Neural crest cell (in vitro differentiated cells): ENCODE results near the gene GMIP. TPM values are rescaled to one million over a fixed set of nuclear protein-coding genes. Genes with fewer than 3 reads are reported as not detected.

Experiments used
- DNase-seq: peaks from one replicate; pipeline ENCODE4 v3.0.0; 2021; ENCODE audit warnings: low read depth, mixed read lengths, low spot score
- H3K27ac Mint-ChIP-seq: one replicate; pipeline ENCODE4 v1.8.0; 2021; ENCODE audit warnings: mild to moderate bottlenecking, mixed read lengths; ENCODE audit not compliant: unreplicated experiment
- H3K27me3 Mint-ChIP-seq: 2 replicates; pipeline ENCODE4 v1.8.0; 2021; ENCODE audit warnings: low read depth, mild to moderate bottlenecking, mixed read lengths
- H3K36me3 Mint-ChIP-seq: 2 replicates; pipeline ENCODE4 v1.8.0; 2021; ENCODE audit warnings: low read depth, mild to moderate bottlenecking, mixed read lengths
- H3K4me1 Mint-ChIP-seq: 2 replicates; pipeline ENCODE4 v1.8.0; 2021; ENCODE audit warnings: mixed read lengths
- H3K4me3 Mint-ChIP-seq: one replicate; pipeline ENCODE4 v1.8.0; 2021; ENCODE audit warnings: mild to moderate bottlenecking, mixed read lengths
- H3K9me3 Mint-ChIP-seq: 2 replicates; pipeline ENCODE4 v1.8.0; 2021; ENCODE audit warnings: mixed read lengths
- total RNA-seq: library from RNA; stranded (reverse); gene quantifications from 2 replicates; pipeline ENCODE4 v1.2.1, GENCODE V29; 2021
- TF ChIP-seq, protein P1 (sequence below): fragments of 200-600 bp; sonication (generic); conservative IDR thresholded peaks from 2 replicates; pipeline ENCODE4 v1.5.0; 2021; ENCODE audit warnings: antibody characterized with exemption, mild to moderate bottlenecking

Gene GMIP
- total RNA-seq, 1 donor from 2014 or later: 25.1 TPM

DNA sequence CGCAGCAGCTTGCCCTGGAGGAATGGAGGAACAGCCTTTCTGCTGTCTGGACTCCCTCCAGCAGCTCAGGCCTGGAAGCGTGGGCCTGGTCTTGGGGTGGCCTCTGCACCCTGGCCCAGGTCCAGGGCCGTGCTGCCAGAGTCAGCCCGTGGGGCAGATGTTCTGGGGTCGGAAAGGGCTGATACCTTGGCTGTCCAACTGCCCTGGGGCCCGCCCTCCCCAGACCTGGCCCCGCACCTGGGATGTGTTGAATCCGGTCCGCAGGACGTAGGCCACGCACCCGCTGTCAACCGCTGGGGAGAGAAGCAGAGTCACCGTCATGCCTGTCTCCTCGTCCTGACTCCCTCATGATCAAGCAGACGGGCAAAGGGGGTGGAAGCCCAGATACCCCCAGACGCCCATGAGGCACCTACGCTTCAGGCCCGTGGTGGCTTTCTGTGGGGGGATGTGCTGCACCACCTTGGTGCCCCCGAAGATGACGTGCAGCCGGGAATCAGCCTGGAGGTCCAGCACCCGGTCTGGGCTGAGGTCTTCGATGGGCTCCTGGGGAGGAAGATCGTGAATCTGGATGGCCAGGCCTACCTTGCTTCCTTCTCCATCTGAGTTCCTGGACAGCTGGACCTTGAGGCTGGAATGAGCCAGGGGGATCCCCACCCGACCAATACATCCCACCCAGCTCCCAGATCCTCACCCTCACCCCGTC, 12.3 kb upstream of the GMIP start:
- TF ChIP-seq, protein P1, sequence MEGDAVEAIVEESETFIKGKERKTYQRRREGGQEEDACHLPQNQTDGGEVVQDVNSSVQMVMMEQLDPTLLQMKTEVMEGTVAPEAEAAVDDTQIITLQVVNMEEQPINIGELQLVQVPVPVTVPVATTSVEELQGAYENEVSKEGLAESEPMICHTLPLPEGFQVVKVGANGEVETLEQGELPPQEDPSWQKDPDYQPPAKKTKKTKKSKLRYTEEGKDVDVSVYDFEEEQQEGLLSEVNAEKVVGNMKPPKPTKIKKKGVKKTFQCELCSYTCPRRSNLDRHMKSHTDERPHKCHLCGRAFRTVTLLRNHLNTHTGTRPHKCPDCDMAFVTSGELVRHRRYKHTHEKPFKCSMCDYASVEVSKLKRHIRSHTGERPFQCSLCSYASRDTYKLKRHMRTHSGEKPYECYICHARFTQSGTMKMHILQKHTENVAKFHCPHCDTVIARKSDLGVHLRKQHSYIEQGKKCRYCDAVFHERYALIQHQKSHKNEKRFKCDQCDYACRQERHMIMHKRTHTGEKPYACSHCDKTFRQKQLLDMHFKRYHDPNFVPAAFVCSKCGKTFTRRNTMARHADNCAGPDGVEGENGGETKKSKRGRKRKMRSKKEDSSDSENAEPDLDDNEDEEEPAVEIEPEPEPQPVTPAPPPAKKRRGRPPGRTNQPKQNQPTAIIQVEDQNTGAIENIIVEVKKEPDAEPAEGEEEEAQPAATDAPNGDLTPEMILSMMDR: no peak
- H3K36me3 Mint-ChIP-seq: peaks cover 13% of the 10 kb centered on the region
- no peaks in the 10 kb centered on the region for H3K27me3 Mint-ChIP-seq
- no peaks in the 10 kb centered on the region for H3K9me3 Mint-ChIP-seq
- no peaks in the 10 kb centered on the region for H3K4me1 Mint-ChIP-seq
- H3K4me3 Mint-ChIP-seq: no peak overlapping the region
- H3K27ac Mint-ChIP-seq: no peak overlapping the region
- DNase-seq: no peak

DNA sequence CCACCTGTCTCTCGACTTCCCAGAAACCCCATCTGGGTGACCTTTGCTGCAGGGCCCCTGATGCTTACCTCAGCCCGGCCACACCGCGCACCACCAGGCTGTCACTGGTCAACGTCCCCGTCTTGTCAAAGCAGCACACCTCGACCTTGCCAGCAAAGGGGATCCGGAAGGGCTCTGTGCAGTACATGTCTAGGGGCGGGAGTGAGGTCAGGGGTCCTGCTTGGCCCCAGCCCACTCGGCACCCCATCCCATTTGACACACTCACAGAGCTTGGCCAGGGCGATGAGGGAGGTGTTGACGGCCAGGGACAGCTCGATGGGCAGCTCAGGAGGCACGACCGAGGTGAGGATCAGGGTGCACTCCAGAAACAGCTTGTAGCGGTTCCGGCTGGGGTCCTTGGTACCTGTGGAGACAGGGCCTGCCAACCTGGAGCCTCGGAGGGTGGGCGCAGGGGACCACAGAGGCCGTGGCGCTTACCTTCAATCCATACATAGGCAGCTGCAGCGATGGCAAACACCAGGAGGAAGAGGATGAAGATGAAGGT, 11.7 kb upstream of the GMIP start:
- Mint-ChIP-seq H3K27me3 (no peaks in the 10 kb centered on the region), H3K9me3 (no peaks in the 10 kb centered on the region), H3K36me3 (peaks cover 13% of the 10 kb centered on the region), H3K27ac (no peak overlapping the region), H3K4me1 (no peaks in the 10 kb centered on the region), H3K4me3 (no peak overlapping the region)
- TF ChIP-seq, protein P1: no peak
- no peak for DNase-seq

DNA sequence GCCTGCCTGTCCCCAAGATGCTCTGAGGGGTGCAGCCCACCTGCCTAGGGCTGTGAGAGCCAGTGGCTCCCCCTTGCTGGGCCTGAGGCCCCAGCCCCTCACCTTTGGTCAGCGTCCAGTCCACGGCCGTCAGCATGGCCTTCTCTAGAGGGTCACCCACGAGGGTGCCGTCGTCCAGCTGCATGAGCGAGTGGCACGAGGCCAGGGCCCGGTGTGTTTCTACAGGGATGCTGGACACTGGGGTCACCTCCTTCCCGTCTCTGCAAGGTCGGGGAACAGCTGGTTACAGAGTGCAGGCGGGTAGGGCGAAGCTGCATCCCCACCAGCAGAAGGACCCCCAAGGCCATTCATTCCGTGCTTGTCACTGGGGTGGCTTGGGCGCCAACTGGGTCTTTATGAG, 11.0 kb upstream of the GMIP start:
- TF ChIP-seq, protein P1: no peak
- no peak overlapping the region for H3K4me3 Mint-ChIP-seq
- H3K4me1 Mint-ChIP-seq: no peaks in the 10 kb centered on the region
- DNase-seq: no peak
- no peaks in the 10 kb centered on the region for H3K27me3 Mint-ChIP-seq
- H3K36me3 Mint-ChIP-seq: peaks cover 13% of the 10 kb centered on the region
- H3K27ac Mint-ChIP-seq: no peak overlapping the region
- no peaks in the 10 kb centered on the region for H3K9me3 Mint-ChIP-seq

DNA sequence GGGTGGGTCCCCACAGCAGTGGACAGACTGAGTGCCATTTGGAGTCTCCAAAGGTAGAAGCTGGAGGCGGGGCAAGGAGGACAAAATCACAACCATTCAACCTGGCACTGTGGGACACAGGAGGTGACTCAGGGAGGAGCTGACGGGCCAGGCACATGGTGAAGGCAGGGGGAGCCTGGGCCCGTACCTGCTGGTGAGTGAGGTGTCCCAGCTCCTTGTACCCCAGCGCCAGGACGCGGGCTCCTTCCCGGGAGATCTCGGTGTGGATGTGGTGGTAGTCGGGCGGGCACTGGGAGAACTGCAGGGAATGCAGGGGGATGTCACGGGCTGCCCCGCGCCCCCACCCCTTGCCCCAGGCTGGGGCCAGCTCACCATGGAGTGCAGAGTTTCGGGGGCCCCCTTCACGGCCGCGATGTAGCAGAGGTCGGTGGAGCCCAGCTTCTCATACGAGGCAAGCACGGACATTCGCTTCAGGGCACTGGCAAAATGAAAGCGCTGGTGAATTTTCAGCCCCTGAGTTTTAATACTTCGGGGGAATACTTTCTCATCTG, 10.2 kb upstream of the GMIP start:
- no peaks in the 10 kb centered on the region for H3K9me3 Mint-ChIP-seq
- TF ChIP-seq, protein P1: no peak
- no peak overlapping the region for H3K27ac Mint-ChIP-seq
- H3K36me3 Mint-ChIP-seq: peaks cover 16% of the 10 kb centered on the region
- no peaks in the 10 kb centered on the region for H3K27me3 Mint-ChIP-seq
- no peak for DNase-seq
- no peaks in the 10 kb centered on the region for H3K4me1 Mint-ChIP-seq
- no peak overlapping the region for H3K4me3 Mint-ChIP-seq

DNA sequence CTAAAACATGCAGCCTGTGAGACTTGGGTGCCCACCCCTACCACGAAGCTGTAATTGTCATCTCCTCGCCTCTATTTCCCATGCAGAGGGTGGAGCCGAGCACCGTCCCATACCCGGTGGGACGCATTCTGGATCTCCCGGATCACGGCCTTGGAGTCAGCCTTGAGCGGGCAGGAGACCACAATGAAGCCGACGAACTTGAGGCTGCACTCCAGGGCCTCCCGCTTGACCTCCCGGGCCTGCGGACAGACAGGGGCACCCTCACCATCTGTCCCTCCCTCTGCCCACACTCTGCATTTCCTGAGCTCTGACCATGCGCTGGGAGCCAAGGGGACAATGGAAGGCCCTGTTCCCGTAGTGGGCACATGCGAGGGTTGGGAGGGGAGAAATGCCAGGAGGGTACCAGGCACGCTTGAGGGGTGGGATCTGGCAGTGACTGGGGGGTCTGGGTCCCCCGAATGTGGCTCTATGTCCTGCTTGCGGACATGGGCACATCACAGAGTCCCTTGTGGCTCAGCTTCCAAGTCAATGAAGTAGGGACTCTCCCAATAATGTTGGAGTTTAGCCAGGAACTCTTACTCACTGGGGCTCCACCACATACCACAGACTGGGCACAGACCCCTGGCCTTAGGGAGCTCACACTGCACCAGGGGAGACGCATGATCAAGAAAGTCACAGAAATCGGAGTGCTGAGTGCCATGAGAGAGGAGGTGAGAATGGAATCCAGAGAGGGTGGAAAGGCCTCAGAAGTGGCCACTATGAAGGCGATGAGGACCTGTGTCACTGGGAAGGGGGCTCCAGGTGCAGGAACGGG, 9.2 kb upstream of the GMIP start:
- no peak overlapping the region for H3K4me3 Mint-ChIP-seq
- no peak overlapping the region for H3K27ac Mint-ChIP-seq
- TF ChIP-seq, protein P1: no peak
- H3K36me3 Mint-ChIP-seq: peaks cover 13% of the 10 kb centered on the region
- DNase-seq: no peak
- no peaks in the 10 kb centered on the region for H3K27me3 Mint-ChIP-seq
- no peaks in the 10 kb centered on the region for H3K4me1 Mint-ChIP-seq
- H3K9me3 Mint-ChIP-seq: no peaks in the 10 kb centered on the region
